ENCODE measurements around the gene SACM1L. TPM values are rescaled to one million over a fixed set of nuclear protein-coding genes. Genes with fewer than 3 reads are reported as not detected.

The SACM1L gene
- total and polyA plus RNA-seq, 2 of the 4 experiments (the other 2 are of a cell fraction): 19.0 to 40.9 TPM

GRCh38 chr3:45771831-45772230 is 82.6 kb downstream of the SACM1L start:
- Histone ChIP-seq H2BK20ac (ENCODE audit: low read depth, low read length) (no peak overlapping the region), H2BK120ac (ENCODE audit: low read depth, low read length) (no peak overlapping the region), H3K56ac (ENCODE audit: extremely low read depth, insufficient read depth, low read length) (no peak overlapping the region), H4K5ac (ENCODE audit: low read depth, low read length) (no peak overlapping the region), H3K14ac (replicated peaks; ENCODE audit: low read depth, low read length) (no peak overlapping the region), H3K18ac (ENCODE audit: low read depth, low read length) (no peak overlapping the region), H3K79me1 (ENCODE audit: low read depth in 1 of 2, low read length in 2 of 2) (no peaks in the 10 kb centered on the region), H3K4me1 (ENCODE audit: control insufficient read depth, insufficient read depth, low read length) (no peaks in the 10 kb centered on the region), H3K27me3 (ENCODE audit: control insufficient read depth, insufficient read depth, low read length) (peaks cover 65% of the 10 kb centered on the region), H3K9ac (ENCODE audit: low read depth, low read length) (no peak overlapping the region), H2AK5ac (ENCODE audit: low read depth, low read length) (no peak overlapping the region), H4K20me1 (ENCODE audit: insufficient read depth, low read length) (no peaks in the 10 kb centered on the region), H3K9me1 (ENCODE audit: insufficient read depth, low read length) (no peaks in the 10 kb centered on the region), H3K4me2 (ENCODE audit: low read depth, low read length) (no peak overlapping the region), H3K27ac (ENCODE audit: insufficient read depth, low read length) (no peak overlapping the region), H2BK5ac (ENCODE audit: low read depth, low read length, poor library complexity, severe bottlenecking) (no peak overlapping the region), H2AK9ac (replicated peaks; ENCODE audit: low read depth, low read length, poor library complexity) (no peak overlapping the region), H2AFZ (replicated peaks; ENCODE audit: low read length, poor library complexity) (no peak overlapping the region), H3K9me3 (ENCODE audit: control insufficient read depth, insufficient read depth, low read length) (peaks cover 5% of the 10 kb centered on the region; the same call in 1 of the 2 replicates), H3K23ac (ENCODE audit: low read depth, low read length) (no peak overlapping the region), H3K4me3 (ENCODE audit: insufficient read depth, low read depth, low read length) (no peak overlapping the region), H4K91ac (ENCODE audit: insufficient read depth, low read depth, low read length) (no peak overlapping the region), H2BK15ac (ENCODE audit: low read depth, low read length) (no peak overlapping the region), H4K8ac (ENCODE audit: low read depth in 2 of 2, low read length in 2 of 2) (no peak overlapping the region), H3K4ac (ENCODE audit: low read depth, low read length) (no peak overlapping the region), H3K36me3 (ENCODE audit: control insufficient read depth, insufficient read depth, low read length) (no peaks in the 10 kb centered on the region)
- POLR2A ChIA-PET (ENCODE audit: unreplicated experiment): no interaction called here
- 81% methylated on average over 2 of the region's 5 CpGs; no CpG with 5 or more reads in 1 of the 2 experiments for WGBS, 2 experiments (ENCODE audit: extremely low coverage in 2 of 2, insufficient read length in 1 of 2)
- intact Hi-C loops (cut with micrococcal nuclease): no loop called here
- dilution Hi-C loops (cut with HindIII; ENCODE audit: low sequenced_read_pairs, unreplicated experiment): no loop called here
- in situ Hi-C loops (cut with MboI; ENCODE audit: low sequenced_read_pairs): no loop called here
- CTCF ChIA-PET: no interaction called here
- ATAC-seq (ENCODE audit: low read depth): no peak
- BruUV-seq (replicated peaks): no TSS peak
- DNase-seq: no peak
- TF ChIP-seq USF2 (IDR thresholded peaks at IDR 0.05; ENCODE audit: low read depth, low read length) (no peak), MAZ (IDR thresholded peaks at IDR 0.05; ENCODE audit: borderline replicate concordance, low read depth, low read length) (no peak), SMC3 (IDR thresholded peaks at IDR 0.05; ENCODE audit: low read depth, low read length) (no peak), POLR2A (IDR thresholded peaks at IDR 0.05; ENCODE audit: low read depth, low read length) (no peak), NFE2L2 (IDR thresholded peaks at IDR 0.05; ENCODE audit: low read depth, low read length) (no peak), CHD1 (IDR thresholded peaks at IDR 0.05; ENCODE audit: low read depth, low read length) (no peak), RAD21 (IDR thresholded peaks at IDR 0.05; ENCODE audit: low read length) (no peak), BHLHE40 (IDR thresholded peaks at IDR 0.05; ENCODE audit: low read depth, low read length) (no peak), RCOR1 (IDR thresholded peaks at IDR 0.05; ENCODE audit: insufficient replicate concordance, low read length) (no peak), CEBPB (IDR thresholded peaks at IDR 0.05; ENCODE audit: low read depth, low read length) (no peak), FOS (IDR thresholded peaks at IDR 0.05; ENCODE audit: low read depth, low read length) (no peak), MXI1 (IDR thresholded peaks at IDR 0.05; ENCODE audit: borderline replicate concordance, low read depth, low read length) (no peak), RFX5 (IDR thresholded peaks at IDR 0.05; ENCODE audit: low read depth, low read length) (no peak), MAFK (IDR thresholded peaks at IDR 0.05; ENCODE audit: low read depth, low read length) (no peak)
- TF ChIP-seq, protein P1, sequence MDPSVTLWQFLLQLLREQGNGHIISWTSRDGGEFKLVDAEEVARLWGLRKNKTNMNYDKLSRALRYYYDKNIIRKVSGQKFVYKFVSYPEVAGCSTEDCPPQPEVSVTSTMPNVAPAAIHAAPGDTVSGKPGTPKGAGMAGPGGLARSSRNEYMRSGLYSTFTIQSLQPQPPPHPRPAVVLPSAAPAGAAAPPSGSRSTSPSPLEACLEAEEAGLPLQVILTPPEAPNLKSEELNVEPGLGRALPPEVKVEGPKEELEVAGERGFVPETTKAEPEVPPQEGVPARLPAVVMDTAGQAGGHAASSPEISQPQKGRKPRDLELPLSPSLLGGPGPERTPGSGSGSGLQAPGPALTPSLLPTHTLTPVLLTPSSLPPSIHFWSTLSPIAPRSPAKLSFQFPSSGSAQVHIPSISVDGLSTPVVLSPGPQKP (IDR thresholded peaks at IDR 0.05; ENCODE audit: borderline replicate concordance, low read depth, low read length): no peak
- TF ChIP-seq, protein P2, sequence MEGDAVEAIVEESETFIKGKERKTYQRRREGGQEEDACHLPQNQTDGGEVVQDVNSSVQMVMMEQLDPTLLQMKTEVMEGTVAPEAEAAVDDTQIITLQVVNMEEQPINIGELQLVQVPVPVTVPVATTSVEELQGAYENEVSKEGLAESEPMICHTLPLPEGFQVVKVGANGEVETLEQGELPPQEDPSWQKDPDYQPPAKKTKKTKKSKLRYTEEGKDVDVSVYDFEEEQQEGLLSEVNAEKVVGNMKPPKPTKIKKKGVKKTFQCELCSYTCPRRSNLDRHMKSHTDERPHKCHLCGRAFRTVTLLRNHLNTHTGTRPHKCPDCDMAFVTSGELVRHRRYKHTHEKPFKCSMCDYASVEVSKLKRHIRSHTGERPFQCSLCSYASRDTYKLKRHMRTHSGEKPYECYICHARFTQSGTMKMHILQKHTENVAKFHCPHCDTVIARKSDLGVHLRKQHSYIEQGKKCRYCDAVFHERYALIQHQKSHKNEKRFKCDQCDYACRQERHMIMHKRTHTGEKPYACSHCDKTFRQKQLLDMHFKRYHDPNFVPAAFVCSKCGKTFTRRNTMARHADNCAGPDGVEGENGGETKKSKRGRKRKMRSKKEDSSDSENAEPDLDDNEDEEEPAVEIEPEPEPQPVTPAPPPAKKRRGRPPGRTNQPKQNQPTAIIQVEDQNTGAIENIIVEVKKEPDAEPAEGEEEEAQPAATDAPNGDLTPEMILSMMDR (conservative IDR thresholded peaks at IDR 0.05; ENCODE audit: low read depth, low read length): no peak

Data from IMR-90 (cell line).